NCI-H2029 (cell line): ENCODE measurements around the gene LNX1.
"Not testable (repeated sequence)": the region's sequence is repeated elsewhere in the genome, so short reads cannot be mapped to it uniquely, and the experiment has no call there.

ENCODE experiments used
- DNase-seq: peaks from one replicate; lab custom pipeline; 2025; lab: John Stamatoyannopoulos, UW

LNX1 gene

GRCh38 chr4:53463340-53463739, 127.9 kb downstream of the LNX1 start:
- DNase-seq: no peak

- no peak for DNase-seq
These were observed 130.0 kb downstream of the LNX1 start for GRCh38 chr4:53461244-53461643.

- peak; percentile 39 for DNase-seq
These were observed 131.7 kb downstream of the LNX1 start for GRCh38 chr4:53459548-53459947.

- DNase-seq: no peak
These were observed 135.1 kb downstream of the LNX1 start for GRCh38 chr4:53456178-53456577.

- no peak for DNase-seq
These were observed 135.5 kb downstream of the LNX1 start for GRCh38 chr4:53455766-53456165.

GRCh38 chr4:53453385-53453784, 137.9 kb downstream of the LNX1 start:
- no peak for DNase-seq

GRCh38 chr4:53450773-53451172, 140.5 kb downstream of the LNX1 start:
- DNase-seq: no peak

- DNase-seq: no peak
These were observed 146.3 kb downstream of the LNX1 start for GRCh38 chr4:53444954-53445353.

- no peak for DNase-seq
These were observed 149.7 kb downstream of the LNX1 start for GRCh38 chr4:53441564-53441963.

GRCh38 chr4:53436251-53436650, 155.0 kb downstream of the LNX1 start:
- no peak for DNase-seq

GRCh38 chr4:53432528-53433424, 158.5 kb downstream of the LNX1 start:
- no peak for DNase-seq

- DNase-seq: no peak
These were observed 160.2 kb downstream of the LNX1 start for GRCh38 chr4:53431052-53431451.

GRCh38 chr4:53427366-53427765, 163.9 kb downstream of the LNX1 start:
- no peak for DNase-seq

GRCh38 chr4:53424280-53424679, 167.0 kb downstream of the LNX1 start:
- no peak for DNase-seq

- no peak for DNase-seq
These were observed 168.9 kb downstream of the LNX1 start for GRCh38 chr4:53422367-53422766.

- no peak for DNase-seq
These were observed 169.5 kb downstream of the LNX1 start for GRCh38 chr4:53421791-53422190.

- no peak for DNase-seq
These were observed 172.1 kb downstream of the LNX1 start for GRCh38 chr4:53419208-53419607.

- not testable (repeated sequence) for DNase-seq
These were observed 181.8 kb downstream of the LNX1 start for GRCh38 chr4:53409479-53409878.
